K562 (cell line): ENCODE measurements around the gene ASPDH. TPM values are rescaled to one million over a fixed set of nuclear protein-coding genes. Genes with fewer than 3 reads are reported as not detected.

ENCODE experiments used
- ARID3A ChIP-seq: IDR thresholded peaks from 2 replicates; pipeline ENCODE4 v1.6.1; 2012; ENCODE audit warnings: low read depth, low read length, improper control_type of control experiment, borderline replicate concordance
- CLOCK ChIP-seq: fragments of 250-450 bp; sonication (Bioruptor Pico); IDR thresholded peaks from 2 replicates; pipeline ENCODE4 v1.4.0; 2020; ENCODE audit warnings: mild to moderate bottlenecking, moderate library complexity, borderline replicate concordance
- CTCF ChIP-seq, 3 experiments: IDR thresholded peaks in 2 of 3; conservative IDR thresholded peaks in 1 of 3; 2 replicates each; pipeline ENCODE4 v1.5.1; 2011 to 2012; ENCODE audit warnings: low read length in 3 of 3, mild to moderate bottlenecking in 3 of 3, control low read depth in 2 of 3, improper control_type of control experiment in 1 of 3, inconsistent platforms in 1 of 3, low read depth in 1 of 3, mixed read lengths in 1 of 3, moderate library complexity in 1 of 3; ENCODE audit not compliant: insufficient read depth in 2 of 3
- ELK3 ChIP-seq: fragments of 450-650 bp; formaldehyde crosslinking; IDR thresholded peaks from 2 replicates; pipeline ENCODE4 v1.4.0; 2020; ENCODE audit warnings: mild to moderate bottlenecking
- FOXA3 ChIP-seq, 2 experiments: fragments of 450-650 bp in 1 of 2; sonication (generic) in 1 of 2; formaldehyde crosslinking; IDR thresholded peaks in 1 of 2; conservative IDR thresholded peaks in 1 of 2; 2 replicates each; pipeline versions ENCODE4 v1.4.0 to v1.8.0; 2020 to 2022; ENCODE audit warnings: mild to moderate bottlenecking in 2 of 2, missing genetic modification reagents in 1 of 2
- FOXP4 ChIP-seq: sonication (generic); formaldehyde crosslinking; IDR thresholded peaks from 2 replicates; pipeline ENCODE4 v1.8.0; 2022; ENCODE audit warnings: mild to moderate bottlenecking, missing genetic modification reagents, borderline replicate concordance
- PRDM10 ChIP-seq: fragments of 450-650 bp; IDR thresholded peaks from 2 replicates; pipeline ENCODE4 v1.6.1; 2018; ENCODE audit not compliant: partially characterized antibody
- SETDB1 ChIP-seq: IDR thresholded peaks from one replicate; pipeline ENCODE4 v1.6.1; 2012; ENCODE audit warnings: low read length, control low read depth, inconsistent platforms
- YY1 ChIP-seq, 3 experiments: IDR thresholded peaks; 2 replicates each; pipeline ENCODE4 v1.6.1; 2011; ENCODE audit warnings: low read length in 2 of 3, mild to moderate bottlenecking in 2 of 3, moderate library complexity in 2 of 3, borderline replicate concordance in 1 of 3, control low read depth in 1 of 3, low read depth in 1 of 3; ENCODE audit not compliant: insufficient read depth in 3 of 3, insufficient replicate concordance in 2 of 3, control insufficient read depth in 1 of 3, insufficient read length in 1 of 3; ENCODE audit errors: extremely low read depth in 1 of 3
- polyA plus RNA-seq, 8 experiments: library from polyadenylated mRNA; depleted of rRNA in 4 of 8; stranded (reverse) in 5 of 8; unstranded in 3 of 8; fragments of >200 nt; fragmentation: Nextera tagmentation in 2 of 8; fragmentation: Illumina TruSeq in 1 of 8; extraction: Ambion mirVana in 2 of 8; extraction: Trizol in 1 of 8; gene quantifications; 2 replicates each; pipeline versions ENCODE4 v1.2.1 to v1.2.3, GENCODE V29; 2011 to 2014; ENCODE audit warnings: inconsistent platforms in 1 of 8, missing spikeins in 1 of 8
- total RNA-seq, 7 experiments: library from RNA; depleted of rRNA in 6 of 7; stranded (reverse); fragments of >200 nt in 6 of 7; fragmentation: Illumina TruSeq in 2 of 7; extraction: Trizol in 2 of 7; gene quantifications; 2 replicates each; pipeline versions ENCODE4 v1.2.1 to v1.2.3, GENCODE V29; 2011 to 2021; ENCODE audit warnings: low replicate concordance in 1 of 7

The ASPDH gene
- total and polyA plus RNA-seq, 9 of the 15 experiments (the other 6 are each of a cell fraction or from before 2014, with no cell fraction given): not detected

- no peak for TF ChIP-seq PRDM10
- peak; percentile 99 to 100 (median 100) for TF ChIP-seq CTCF (IDR thresholded peaks at IDR 0.05 in 2 of 3, conservative IDR thresholded peaks at IDR 0.05 in 1 of 3; ENCODE audit: insufficient read depth in 2 of 3, low read depth in 1 of 3, low read length in 3 of 3)
- TF ChIP-seq ARID3A: no peak
- no peak for TF ChIP-seq CLOCK (CRISPR knock-in tag)
- no peak for TF ChIP-seq FOXP4 (CRISPR knock-in tag)
- no peak for TF ChIP-seq ELK3
- TF ChIP-seq YY1 (IDR thresholded peaks at IDR 0.05; ENCODE audit: borderline replicate concordance in 1 of 3, control insufficient read depth in 1 of 3, extremely low read depth in 1 of 3, insufficient read depth in 3 of 3, insufficient read length in 1 of 3, insufficient replicate concordance in 2 of 3, low read depth in 1 of 3, low read length in 2 of 3): peak in 1 of 3 experiments; percentile 70
- TF ChIP-seq SETDB1: no peak
- no peak for TF ChIP-seq FOXA3 (CRISPR knock-in tag; conservative IDR thresholded peaks at IDR 0.05 in 1 of 2, IDR thresholded peaks at IDR 0.05 in 1 of 2)
Observed at GRCh38 chr19:50478901-50479715, 34.6 kb downstream of the ASPDH start (continued).
